Lower lobe of right lung (tissue), 2 donors: ENCODE data around the gene C2CD3. TPM values are rescaled to one million over a fixed set of nuclear protein-coding genes. Genes with fewer than 3 reads are reported as not detected.

Source experiments
- ATAC-seq, 2 donors: fragments of 200-7000 bp; cut with Tn5 transposase; one replicate each; pipeline ENCODE4 v1.9.1; 2020 to 2022; ENCODE audit warnings: mild to moderate bottlenecking in 2 of 2, moderate library complexity in 2 of 2
- DNase-seq: peaks from one replicate; pipeline ENCODE4 v3.0.0-alpha.2; 2020
- H3K27ac ChIP-seq: fragments of 200-600 bp; one replicate; pipeline ENCODE4 v1.8.0; 2022
- H3K27me3 ChIP-seq: fragments of 200-600 bp; one replicate; pipeline ENCODE4 v1.8.0; 2022; ENCODE audit warnings: low read depth
- H3K36me3 ChIP-seq: fragments of 200-600 bp; one replicate; pipeline ENCODE4 v1.8.0; 2022; ENCODE audit warnings: mild to moderate bottlenecking
- H3K4me1 ChIP-seq: fragments of 200-600 bp; one replicate; pipeline ENCODE4 v1.8.0; 2022
- H3K4me3 ChIP-seq: fragments of 200-600 bp; one replicate; pipeline ENCODE4 v1.8.0; 2022; ENCODE audit warnings: mild to moderate bottlenecking
- H3K9me3 ChIP-seq: fragments of 200-600 bp; one replicate; pipeline ENCODE4 v1.8.0; 2022
- CTCF ChIP-seq: fragments of 200-600 bp; IDR thresholded peaks from one replicate; pipeline ENCODE4 v1.8.0; 2022; ENCODE audit warnings: antibody characterized with exemption, mild to moderate bottlenecking
- intact Hi-C: fragments of 100-400 bp; cut with DNase I; formaldehyde crosslinking; loops from one replicate; pipeline ENCODE4 v1.11.0; 2022
- total RNA-seq: library from RNA; stranded (reverse); fragmentation: NEBNext Ultra II Directional; extraction: Animal tissue kit (Norgen Biotek cat#: 25700); gene quantifications from one replicate; pipeline ENCODE4 v1.2.1, GENCODE V29; 2021
- donor health status: DM: no; HTN: yes; CAD: no; lungs with severe emphysema.

The C2CD3 gene
- total RNA-seq, 1 donor from 2014 or later: 31.0 TPM

- intact Hi-C loops: no loop called here
Observed at GRCh38 chr11:74015919-74016684, 154.7 kb downstream of the C2CD3 start.

GRCh38 chr11:74014880-74015279 lies 155.9 kb downstream of the C2CD3 start:
- no peak for DNase-seq
- ATAC-seq: no peak
- Histone ChIP-seq H3K27ac (no peak overlapping the region), H3K36me3 (peaks cover 17% of the 10 kb centered on the region), H3K9me3 (no peaks in the 10 kb centered on the region), H3K4me3 (no peak overlapping the region), H3K27me3 (no peaks in the 10 kb centered on the region), H3K4me1 (peaks cover 44% of the 10 kb centered on the region)
- no peak for TF ChIP-seq CTCF
- intact Hi-C loops: no loop called here

More at GRCh38 chr11:74015919-74016684, 154.7 kb downstream of the C2CD3 start:
- H3K4me3 ChIP-seq: no peak overlapping the region
- no peak for TF ChIP-seq CTCF
- ATAC-seq (no peak), DNase-seq (no peak)
- no peaks in the 10 kb centered on the region for H3K27me3 ChIP-seq
- H3K27ac ChIP-seq: no peak overlapping the region
- no peaks in the 10 kb centered on the region for H3K9me3 ChIP-seq
- peaks cover 17% of the 10 kb centered on the region for H3K36me3 ChIP-seq
- peaks cover 42% of the 10 kb centered on the region for H3K4me1 ChIP-seq

- H3K27ac ChIP-seq: no peak overlapping the region
- no peak overlapping the region for H3K4me3 ChIP-seq
- intact Hi-C loops: no loop called here
- no peak for ATAC-seq
- no peak for DNase-seq
- no peaks in the 10 kb centered on the region for H3K27me3 ChIP-seq
- H3K4me1 ChIP-seq: peaks cover 27% of the 10 kb centered on the region
- no peaks in the 10 kb centered on the region for H3K9me3 ChIP-seq
- peaks cover 17% of the 10 kb centered on the region for H3K36me3 ChIP-seq
- no peak for TF ChIP-seq CTCF
Observed at GRCh38 chr11:74013141-74013540, 157.7 kb downstream of the C2CD3 start.

GRCh38 chr11:74012074-74012809 lies 158.6 kb downstream of the C2CD3 start:
- Histone ChIP-seq H3K4me3 (no peak overlapping the region), H3K36me3 (peaks cover 17% of the 10 kb centered on the region), H3K27me3 (no peaks in the 10 kb centered on the region), H3K4me1 (peaks cover 18% of the 10 kb centered on the region), H3K9me3 (no peaks in the 10 kb centered on the region), H3K27ac (no peak overlapping the region)
- no peak for TF ChIP-seq CTCF
- DNase-seq (no peak), ATAC-seq (no peak)
- intact Hi-C loops: no loop called here

GRCh38 chr11:74011360-74012073 lies 159.3 kb downstream of the C2CD3 start:
- Histone ChIP-seq H3K4me1 (peaks cover 15% of the 10 kb centered on the region), H3K27me3 (no peaks in the 10 kb centered on the region), H3K4me3 (no peak overlapping the region), H3K36me3 (peaks cover 17% of the 10 kb centered on the region), H3K27ac (no peak overlapping the region), H3K9me3 (no peaks in the 10 kb centered on the region)
- no peak for DNase-seq
- peak; percentile 35 to 47 for ATAC-seq
- TF ChIP-seq CTCF: no peak
- intact Hi-C loops: no loop called here
